Neuronal stem cell (in vitro differentiated cells): ENCODE data around the gene SPATA13.
A peak's percentile ranks its signal among the peaks of the same experiment; 100 is the strongest.

ENCODE experiments used
- DNase-seq: peaks from one replicate; pipeline ENCODE4 v3.0.0-alpha.2; 2013; ENCODE audit warnings: low spot score
- H2AFZ ChIP-seq: one replicate; pipeline ENCODE4 v1.6.1; 2013; ENCODE audit warnings: mild to moderate bottlenecking, low read length, inconsistent platforms
- H2AK5ac ChIP-seq: 2 replicates; pipeline ENCODE4 v1.6.1; 2013; ENCODE audit warnings: low read depth, mild to moderate bottlenecking, inconsistent platforms, low read length, moderate library complexity, mixed read lengths
- H2BK120ac ChIP-seq: 2 replicates; pipeline ENCODE4 v1.6.1; 2013; ENCODE audit warnings: low read depth, mild to moderate bottlenecking, inconsistent platforms, low read length, moderate library complexity, mixed read lengths
- H2BK12ac ChIP-seq: one replicate; pipeline ENCODE4 v1.6.1; 2013; ENCODE audit warnings: low read length, inconsistent platforms
- H2BK15ac ChIP-seq: 2 replicates; pipeline ENCODE4 v1.6.1; 2013; ENCODE audit warnings: mild to moderate bottlenecking, low read length, inconsistent platforms, mixed read lengths
- H2BK5ac ChIP-seq: one replicate; pipeline ENCODE4 v1.6.1; 2013; ENCODE audit warnings: inconsistent platforms, mild to moderate bottlenecking, low read length, moderate library complexity
- H3K14ac ChIP-seq: one replicate; pipeline ENCODE4 v1.6.1; 2013; ENCODE audit warnings: low read length, inconsistent platforms
- H3K18ac ChIP-seq: 2 replicates; pipeline ENCODE4 v1.6.1; 2013; ENCODE audit warnings: low read length, inconsistent platforms
- H3K23ac ChIP-seq: 2 replicates; pipeline ENCODE4 v1.6.1; 2013; ENCODE audit warnings: low read depth, mild to moderate bottlenecking, mixed read lengths, low read length, inconsistent platforms; ENCODE audit not compliant: poor library complexity
- H3K27ac ChIP-seq: replicated peaks from 3 replicates; pipeline ENCODE4 v1.5.1; 2013; ENCODE audit warnings: low read length, inconsistent platforms
- H3K27me3 ChIP-seq, 3 experiments: 2 replicates each; pipeline ENCODE4 v1.6.1; 2013; ENCODE audit warnings: low read length in 3 of 3, mild to moderate bottlenecking in 2 of 3, inconsistent platforms in 1 of 3, low read depth in 1 of 3, mixed read lengths in 1 of 3, moderate library complexity in 1 of 3; ENCODE audit not compliant: control insufficient read depth in 3 of 3, insufficient read depth in 3 of 3
- H3K36me3 ChIP-seq, 2 donors: replicated peaks in 1 of 2; 2 replicates each; pipeline ENCODE4 v1.6.1; 2013; ENCODE audit warnings: low read length in 2 of 2; ENCODE audit not compliant: control insufficient read depth in 2 of 2, insufficient read depth in 2 of 2
- H3K4ac ChIP-seq: 2 replicates; pipeline ENCODE4 v1.6.1; 2013; ENCODE audit warnings: inconsistent platforms, mild to moderate bottlenecking, low read length, moderate library complexity
- H3K4me1 ChIP-seq, 2 donors: 1 replicate in 1 of 2; 2 replicates in 1 of 2; pipeline ENCODE4 v1.6.1; 2013; ENCODE audit warnings: low read length in 2 of 2, low read depth in 1 of 2; ENCODE audit not compliant: control insufficient read depth in 2 of 2, insufficient read depth in 1 of 2
- H3K4me2 ChIP-seq: one replicate; pipeline ENCODE4 v1.6.1; 2013; ENCODE audit warnings: mild to moderate bottlenecking, low read length, inconsistent platforms; ENCODE audit not compliant: insufficient read depth, poor library complexity, severe bottlenecking
- H3K4me3 ChIP-seq, 2 donors: 2 replicates each; pipeline ENCODE4 v1.5.1; 2013; ENCODE audit warnings: low read length in 2 of 2, mild to moderate bottlenecking in 2 of 2, inconsistent platforms in 1 of 2, moderate library complexity in 1 of 2
- H3K79me1 ChIP-seq: one replicate; pipeline ENCODE4 v1.6.1; 2013; ENCODE audit warnings: low read depth, mild to moderate bottlenecking, inconsistent platforms, low read length, moderate library complexity
- H3K9ac ChIP-seq: one replicate; pipeline ENCODE4 v1.6.1; 2013; ENCODE audit warnings: mild to moderate bottlenecking, low read depth, low read length, inconsistent platforms; ENCODE audit not compliant: poor library complexity
- H3K9me3 ChIP-seq, 2 donors: replicated peaks in 1 of 2; 2 replicates each; pipeline versions ENCODE3 to v1.6.1; 2013; ENCODE audit warnings: low read length in 2 of 2, mild to moderate bottlenecking in 2 of 2, inconsistent platforms in 1 of 2, low read depth in 1 of 2, mixed read lengths in 1 of 2, moderate library complexity in 1 of 2; ENCODE audit not compliant: control insufficient read depth in 2 of 2, insufficient read depth in 1 of 2
- H4K8ac ChIP-seq: one replicate; pipeline ENCODE4 v1.6.1; 2013; ENCODE audit warnings: low read depth, mild to moderate bottlenecking, inconsistent platforms, low read length, moderate library complexity
- H4K91ac ChIP-seq: one replicate; pipeline ENCODE4 v1.6.1; 2013; ENCODE audit warnings: low read length, low read depth, mild to moderate bottlenecking, inconsistent platforms; ENCODE audit not compliant: poor library complexity
- WGBS, 2 donors: extraction: QIAGEN DNeasy Blood & Tissue Kit; methylation state at CpG; one replicate each; pipeline ENCODE4 v1.1.7; 2013; ENCODE audit warnings: missing lambda C conversion rate in 2 of 2, mixed read lengths in 1 of 2; ENCODE audit not compliant: insufficient read length in 2 of 2, insufficient replicate concordance in 1 of 2; ENCODE audit errors: extremely low coverage in 2 of 2; 5-methylcytosine and 5-hydroxymethylcytosine counted together

Gene SPATA13

GRCh38 chr13:24271231-24271600, 110.7 kb downstream of the SPATA13 start:
- Histone ChIP-seq H3K9ac (no peak overlapping the region), H4K8ac (no peak overlapping the region), H3K79me1 (peaks cover 4% of the 10 kb centered on the region), H3K14ac (no peak overlapping the region), H3K27me3 (no peaks in the 10 kb centered on the region), H3K4me2 (no peak overlapping the region), H2BK5ac (no peak overlapping the region), H2AFZ (no peak overlapping the region), H2BK120ac (no peak overlapping the region), H3K27ac (no peak overlapping the region), H2AK5ac (no peak overlapping the region), H4K91ac (no peak overlapping the region), H3K4me3 (no peak overlapping the region), H3K23ac (no peak overlapping the region), H3K9me3 (no peaks in the 10 kb centered on the region), H2BK15ac (no peak overlapping the region), H3K36me3 (peaks cover 0 to 6% of the 10 kb centered on the region in 2 donors), H3K4me1 (peaks cover 17 to 26% of the 10 kb centered on the region in 2 donors), H3K18ac (no peak overlapping the region), H3K4ac (no peak overlapping the region), H2BK12ac (no peak overlapping the region)
- no peak for DNase-seq
- WGBS, 2 donors = no CpG with 5 or more reads among the region's 1 CpG

GRCh38 chr13:24271601-24272451, 111.3 kb downstream of the SPATA13 start:
- Histone ChIP-seq H4K8ac (no peak overlapping the region), H3K9me3 (no peaks in the 10 kb centered on the region), H3K4me2 (no peak overlapping the region), H2BK5ac (no peak overlapping the region), H3K79me1 (peaks cover 4% of the 10 kb centered on the region), H2BK120ac (no peak overlapping the region), H2AK5ac (no peak overlapping the region), H3K4ac (no peak overlapping the region), H3K23ac (no peak overlapping the region), H3K18ac (peak overlapping the region; percentile 55), H3K4me1 (peaks cover 17 to 26% of the 10 kb centered on the region in 2 donors), H2BK12ac (no peak overlapping the region), H3K27ac (no peak overlapping the region), H2AFZ (no peak overlapping the region), H3K27me3 (no peaks in the 10 kb centered on the region), H2BK15ac (no peak overlapping the region), H3K14ac (peak overlapping the region; percentile 9), H3K9ac (peak overlapping the region; percentile 17), H4K91ac (no peak overlapping the region), H3K36me3 (peaks cover 0 to 6% of the 10 kb centered on the region in 2 donors), H3K4me3 (no peak overlapping the region)
- no CpG with 5 or more reads among the region's 25 CpGs for WGBS, 2 donors
- DNase-seq = no peak

DNA sequence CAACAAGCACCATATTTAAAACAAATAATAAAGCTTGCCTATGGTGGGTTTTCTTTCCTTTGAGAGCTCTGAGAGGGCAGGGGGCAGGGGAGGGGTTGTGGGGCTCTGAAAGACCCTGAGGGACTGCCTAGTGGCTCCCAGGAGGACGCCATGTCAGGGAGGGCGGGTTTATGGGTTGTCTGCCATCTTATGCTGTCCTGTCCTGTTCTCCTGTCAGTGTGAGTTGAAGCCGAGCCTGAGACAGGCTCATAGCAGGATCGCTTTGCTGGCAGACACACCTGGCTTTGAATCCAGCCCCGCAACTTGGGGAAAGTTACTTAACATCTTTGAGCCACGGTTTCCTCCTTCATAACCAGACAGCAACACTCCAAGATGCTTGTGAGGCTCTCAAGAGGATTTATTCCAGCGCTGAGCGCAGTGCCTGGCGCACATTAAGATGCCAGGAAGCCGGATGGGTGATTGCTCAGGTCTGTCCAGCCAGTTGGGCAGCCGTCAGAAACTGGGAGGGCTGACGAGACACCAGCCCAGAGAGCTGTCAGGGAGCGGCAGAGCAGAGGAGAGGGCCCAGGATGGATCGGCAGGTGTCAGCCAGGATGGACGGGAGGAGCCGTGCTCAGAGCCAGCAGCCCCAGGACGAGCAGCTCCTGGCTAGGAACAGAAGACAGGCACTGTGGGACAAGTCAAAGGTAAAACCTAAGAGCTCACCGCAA, 112.1 kb downstream of the SPATA13 start:
- Histone ChIP-seq H2BK15ac (no peak overlapping the region), H3K27me3 (no peaks in the 10 kb centered on the region), H3K4me1 (peaks cover 17 to 26% of the 10 kb centered on the region in 2 donors), H3K9ac (no peak overlapping the region), H4K8ac (no peak overlapping the region), H3K9me3 (no peaks in the 10 kb centered on the region), H3K4me3 (no peak overlapping the region), H3K36me3 (peaks cover 0 to 6% of the 10 kb centered on the region in 2 donors), H4K91ac (no peak overlapping the region), H3K4ac (no peak overlapping the region), H3K23ac (peak overlapping the region; percentile 58), H2AFZ (no peak overlapping the region), H2BK12ac (no peak overlapping the region), H3K79me1 (peaks cover 4% of the 10 kb centered on the region), H3K14ac (peak overlapping the region; percentile 2), H2AK5ac (no peak overlapping the region), H2BK5ac (no peak overlapping the region), H3K18ac (peak overlapping the region; percentile 65), H2BK120ac (no peak overlapping the region), H3K4me2 (no peak overlapping the region), H3K27ac (no peak overlapping the region)
- no CpG with 5 or more reads among the region's 18 CpGs for WGBS, 2 donors
- no peak for DNase-seq

GRCh38 chr13:24273926-24274325, 113.4 kb downstream of the SPATA13 start:
- no peak overlapping the region for H2BK5ac ChIP-seq
- peaks cover 0 to 6% of the 10 kb centered on the region in 2 donors for H3K36me3 ChIP-seq
- no peak for DNase-seq
- no peak overlapping the region for H2AK5ac ChIP-seq
- no peak overlapping the region for H3K4me2 ChIP-seq
- H4K91ac ChIP-seq = no peak overlapping the region
- H3K27ac ChIP-seq = no peak overlapping the region
- H2AFZ ChIP-seq = no peak overlapping the region
- H3K9me3 ChIP-seq = no peaks in the 10 kb centered on the region
- H3K9ac ChIP-seq = no peak overlapping the region
- no peak overlapping the region for H3K4ac ChIP-seq
- H3K79me1 ChIP-seq = peaks cover 4% of the 10 kb centered on the region
- H3K27me3 ChIP-seq = no peaks in the 10 kb centered on the region
- H3K4me1 ChIP-seq = peaks cover 17 to 26% of the 10 kb centered on the region in 2 donors
- H2BK120ac ChIP-seq = no peak overlapping the region
- no peak overlapping the region for H3K14ac ChIP-seq
- no peak overlapping the region for H2BK15ac ChIP-seq
- H3K18ac ChIP-seq = no peak overlapping the region
- H3K23ac ChIP-seq = no peak overlapping the region
- no peak overlapping the region for H3K4me3 ChIP-seq
- H4K8ac ChIP-seq = no peak overlapping the region
- no peak overlapping the region for H2BK12ac ChIP-seq
- no CpG with 5 or more reads among the region's 7 CpGs for WGBS, 2 donors
